Tibial nerve (tissue), 4 donors: ENCODE data around the gene NFKBIE. TPM values are rescaled to one million over a fixed set of nuclear protein-coding genes. Genes with fewer than 3 reads are reported as not detected.
A peak's percentile ranks its signal among the peaks of the same experiment; 100 is the strongest.

Experiments used
- DNase-seq, 2 donors: peaks; one replicate each; pipeline ENCODE4 v3.0.0-alpha.2; 2019; ENCODE audit warnings: low spot score in 2 of 2
- H3K27ac ChIP-seq, 4 donors: fragments of 200-600 bp; sonication (generic) in 3 of 4; one replicate each; pipeline ENCODE4 v1.5.1; 2017 to 2019; ENCODE audit warnings: mild to moderate bottlenecking in 1 of 4
- H3K27me3 ChIP-seq, 2 donors: fragments of 200-600 bp; sonication (generic) in 1 of 2; one replicate each; pipeline versions ENCODE4 v1.5.1 to v1.6.0; 2017 to 2019
- H3K36me3 ChIP-seq, 3 donors: fragments of 200-600 bp; sonication (generic); one replicate each; pipeline ENCODE4 v1.5.1; 2018 to 2019
- H3K4me1 ChIP-seq, 4 donors: fragments of 200-600 bp; sonication (generic) in 3 of 4; one replicate each; pipeline ENCODE4 v1.5.1; 2017 to 2019
- H3K4me3 ChIP-seq, 4 donors: fragments of 200-600 bp; sonication (generic) in 3 of 4; one replicate each; pipeline ENCODE4 v1.5.1; 2017 to 2019; ENCODE audit warnings: mild to moderate bottlenecking in 1 of 4, moderate library complexity in 1 of 4
- H3K9me3 ChIP-seq, 4 donors: fragments of 200-600 bp; sonication (generic) in 3 of 4; one replicate each; pipeline ENCODE4 v1.5.1; 2017 to 2019
- EP300 ChIP-seq, 2 donors: sonication (generic); formaldehyde crosslinking; IDR thresholded peaks; one replicate each; pipeline ENCODE4 v1.6.1; 2017; ENCODE audit warnings: antibody characterized with exemption in 2 of 2, mild to moderate bottlenecking in 1 of 2
- POLR2A ChIP-seq, 2 donors: fragments of 450-650 bp; IDR thresholded peaks; one replicate each; pipeline ENCODE4 v1.6.1; 2017; ENCODE audit warnings: antibody characterized with exemption in 2 of 2, mild to moderate bottlenecking in 2 of 2, moderate library complexity in 2 of 2
- WGBS, 2 donors: methylation state at CpG; one replicate each; pipeline ENCODE4 v1.1.5; 2018; 5-methylcytosine and 5-hydroxymethylcytosine counted together
- total RNA-seq, 4 donors: library from RNA; depleted of rRNA; stranded (reverse); fragments of >200 nt; gene quantifications; one replicate each; pipeline ENCODE4 v1.1.0, GENCODE V29; 2016
- TF ChIP-seq, protein P1 (sequence below), 5 experiments: fragments of 200-600 bp in 3 of 5; fragments of 450-650 bp in 2 of 5; sonication (generic) in 3 of 5; IDR thresholded peaks; one replicate each; pipeline ENCODE4 v1.5.1; 2016 to 2019; ENCODE audit warnings: antibody characterized with exemption in 5 of 5, mild to moderate bottlenecking in 3 of 5, moderate library complexity in 2 of 5

Gene NFKBIE
- total RNA-seq, 4 donors from 2014 or later: 12.7 to 20.7 (median 16.0) TPM

DNA sequence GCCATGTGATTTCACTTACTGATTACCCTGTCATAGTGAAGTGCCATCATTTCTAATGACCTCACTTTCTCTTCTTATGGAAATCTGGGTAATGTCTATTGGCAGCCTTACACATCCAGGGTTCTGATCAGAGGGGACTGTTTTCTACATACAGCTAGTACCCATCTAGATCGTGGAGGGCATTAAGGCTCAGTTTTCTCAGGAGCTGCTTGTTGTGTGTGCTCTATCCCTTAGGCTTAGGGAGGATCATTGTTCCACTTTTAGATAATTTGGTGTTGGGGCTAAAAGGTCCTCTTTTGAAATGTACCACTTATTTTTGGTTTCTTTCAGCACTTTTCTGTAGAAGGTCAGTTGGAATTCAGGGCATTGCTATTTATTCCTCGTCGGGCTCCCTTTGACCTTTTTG, 14.6 kb downstream of the NFKBIE start:
- Histone ChIP-seq H3K36me3 (peaks cover 6 to 71% (median 27%) of the 10 kb centered on the region in 3 donors), H3K4me1 (peaks cover 0 to 73% (median 18%) of the 10 kb centered on the region in 4 donors), H3K27ac (no peak overlapping the region), H3K4me3 (no peak overlapping the region), H3K27me3 (no peaks in the 10 kb centered on the region), H3K9me3 (no peaks in the 10 kb centered on the region)
- DNase-seq: no peak
- 65% methylated on average over 3 of the region's 3 CpGs for WGBS, 2 donors
- TF ChIP-seq, protein P1, sequence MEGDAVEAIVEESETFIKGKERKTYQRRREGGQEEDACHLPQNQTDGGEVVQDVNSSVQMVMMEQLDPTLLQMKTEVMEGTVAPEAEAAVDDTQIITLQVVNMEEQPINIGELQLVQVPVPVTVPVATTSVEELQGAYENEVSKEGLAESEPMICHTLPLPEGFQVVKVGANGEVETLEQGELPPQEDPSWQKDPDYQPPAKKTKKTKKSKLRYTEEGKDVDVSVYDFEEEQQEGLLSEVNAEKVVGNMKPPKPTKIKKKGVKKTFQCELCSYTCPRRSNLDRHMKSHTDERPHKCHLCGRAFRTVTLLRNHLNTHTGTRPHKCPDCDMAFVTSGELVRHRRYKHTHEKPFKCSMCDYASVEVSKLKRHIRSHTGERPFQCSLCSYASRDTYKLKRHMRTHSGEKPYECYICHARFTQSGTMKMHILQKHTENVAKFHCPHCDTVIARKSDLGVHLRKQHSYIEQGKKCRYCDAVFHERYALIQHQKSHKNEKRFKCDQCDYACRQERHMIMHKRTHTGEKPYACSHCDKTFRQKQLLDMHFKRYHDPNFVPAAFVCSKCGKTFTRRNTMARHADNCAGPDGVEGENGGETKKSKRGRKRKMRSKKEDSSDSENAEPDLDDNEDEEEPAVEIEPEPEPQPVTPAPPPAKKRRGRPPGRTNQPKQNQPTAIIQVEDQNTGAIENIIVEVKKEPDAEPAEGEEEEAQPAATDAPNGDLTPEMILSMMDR (IDR thresholded peaks at IDR 0.05): no peak
- TF ChIP-seq EP300 (IDR thresholded peaks at IDR 0.05) (no peak), POLR2A (IDR thresholded peaks at IDR 0.05) (no peak)

DNA sequence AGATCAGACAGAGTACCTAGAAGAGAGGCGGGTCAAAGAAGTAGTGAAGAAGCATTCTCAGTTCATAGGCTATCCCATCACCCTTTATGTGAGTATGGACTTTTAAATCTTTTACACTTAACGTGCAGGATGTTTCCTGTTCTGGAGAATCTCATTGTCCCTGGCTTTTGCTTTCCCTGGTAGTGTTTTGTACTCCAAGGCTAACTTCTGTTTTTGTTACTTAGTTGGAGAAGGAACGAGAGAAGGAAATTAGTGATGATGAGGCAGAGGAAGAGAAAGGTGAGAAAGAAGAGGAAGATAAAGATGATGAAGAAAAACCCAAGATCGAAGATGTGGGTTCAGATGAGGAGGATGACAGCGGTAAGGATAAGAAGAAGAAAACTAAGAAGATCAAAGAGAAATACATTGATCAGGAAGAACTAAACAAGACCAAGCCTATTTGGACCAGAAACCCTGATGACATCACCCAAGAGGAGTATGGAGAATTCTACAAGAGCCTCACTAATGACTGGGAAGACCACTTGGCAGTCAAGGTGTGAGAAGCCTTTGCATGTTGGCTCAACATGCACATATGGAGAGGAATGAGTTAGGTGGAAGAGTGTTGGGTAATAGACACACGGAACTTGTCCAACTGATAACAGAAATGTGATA, 15.2 kb downstream of the NFKBIE start:
- Histone ChIP-seq H3K4me3 (no peak overlapping the region), H3K36me3 (peaks cover 6 to 66% (median 27%) of the 10 kb centered on the region in 3 donors)
- peak in 1 of 2 donors; percentile 12 for TF ChIP-seq EP300 (IDR thresholded peaks at IDR 0.05)
- no peak for TF ChIP-seq POLR2A (IDR thresholded peaks at IDR 0.05)

GRCh38 chr6:44249082-44249748, 16.1 kb downstream of the NFKBIE start:
- TF ChIP-seq, protein P1 (IDR thresholded peaks at IDR 0.05): no peak
- no peak for TF ChIP-seq EP300 (IDR thresholded peaks at IDR 0.05)
- TF ChIP-seq POLR2A (IDR thresholded peaks at IDR 0.05): no peak
- Histone ChIP-seq H3K4me1 (peaks cover 0 to 62% (median 18%) of the 10 kb centered on the region in 4 donors), H3K9me3 (no peaks in the 10 kb centered on the region), H3K27me3 (no peaks in the 10 kb centered on the region), H3K36me3 (peaks cover 6 to 56% (median 27%) of the 10 kb centered on the region in 3 donors), H3K4me3 (peak overlapping the region in 1 of 4 donors; percentile 73), H3K27ac (peak overlapping the region in 2 of 4 donors; percentile 98 to 100)
- 84 to 88% methylated on average over 9 of the region's 9 CpGs for WGBS, 2 donors
- no peak for DNase-seq

More for the DNA sequence above, 15.2 kb downstream of the NFKBIE start:
- peaks cover 0 to 71% (median 18%) of the 10 kb centered on the region in 4 donors for H3K4me1 ChIP-seq
- no peaks in the 10 kb centered on the region for H3K27me3 ChIP-seq
- WGBS, 2 donors: 76 to 77% methylated on average over 6 of the region's 6 CpGs
- no peaks in the 10 kb centered on the region for H3K9me3 ChIP-seq
- H3K27ac ChIP-seq: no peak overlapping the region
- DNase-seq: no peak

- TF ChIP-seq EP300 (IDR thresholded peaks at IDR 0.05) (no peak), POLR2A (IDR thresholded peaks at IDR 0.05) (no peak)
- TF ChIP-seq, protein P1 (IDR thresholded peaks at IDR 0.05): no peak
- peaks cover 0 to 55% (median 18%) of the 10 kb centered on the region in 4 donors for H3K4me1 ChIP-seq
- peak overlapping the region; percentile 73 to 95 (median 84) for H3K4me3 ChIP-seq
- peaks cover 6 to 50% (median 22%) of the 10 kb centered on the region in 3 donors for H3K36me3 ChIP-seq
- DNase-seq: no peak
- no peaks in the 10 kb centered on the region for H3K27me3 ChIP-seq
- H3K27ac ChIP-seq: peak overlapping the region; percentile 95 to 100 (median 98)
- 59% methylated on average over 1 of the region's 1 CpG for WGBS, 2 donors
- no peaks in the 10 kb centered on the region for H3K9me3 ChIP-seq
Observed at GRCh38 chr6:44248579-44248978, 16.8 kb downstream of the NFKBIE start.

GRCh38 chr6:44247338-44248302, 17.7 kb downstream of the NFKBIE start:
- no peaks in the 10 kb centered on the region for H3K27me3 ChIP-seq
- peak; percentile 64 to 75 for DNase-seq
- TF ChIP-seq, protein P1 (IDR thresholded peaks at IDR 0.05): no peak
- peak; percentile 78 to 96 for TF ChIP-seq EP300 (IDR thresholded peaks at IDR 0.05)
- peak in 1 of 2 donors; percentile 12 for TF ChIP-seq POLR2A (IDR thresholded peaks at IDR 0.05)
- H3K36me3 ChIP-seq: peaks cover 6 to 40% (median 13%) of the 10 kb centered on the region in 3 donors
- 0% methylated on average over 44 to 46 of the region's 52 CpGs for WGBS, 2 donors
- H3K27ac ChIP-seq: peak overlapping the region; percentile 95 to 100 (median 98)
- peak overlapping the region; percentile 73 to 95 (median 84) for H3K4me3 ChIP-seq
- H3K4me1 ChIP-seq: peaks cover 0 to 47% (median 18%) of the 10 kb centered on the region in 4 donors
- H3K9me3 ChIP-seq: no peaks in the 10 kb centered on the region
